ENCODE data around the gene PCDHGA3.

GRCh38 chr5:141313711-141314110 is 29.9 kb upstream of the PCDHGA3 start:
- TF ChIP-seq CTCF (conservative IDR thresholded peaks at IDR 0.05; ENCODE audit: low read depth, low read length) (no peak), EZH2 (IDR thresholded peaks at IDR 0.05; ENCODE audit: borderline replicate concordance, low read depth, low read length, poor library complexity, severe bottlenecking) (no peak)

Measured in A673 (cell line).